ENCODE results near the gene ZFP36L1. TPM values are rescaled to one million over a fixed set of nuclear protein-coding genes. Genes with fewer than 3 reads are reported as not detected.

ZFP36L1 gene
- total and polyA plus RNA-seq, 10 of the 15 experiments (the other 5 are each of a cell fraction or from before 2014, with no cell fraction given), result 22.0 to 184 (median 66.1) TPM

DNA sequence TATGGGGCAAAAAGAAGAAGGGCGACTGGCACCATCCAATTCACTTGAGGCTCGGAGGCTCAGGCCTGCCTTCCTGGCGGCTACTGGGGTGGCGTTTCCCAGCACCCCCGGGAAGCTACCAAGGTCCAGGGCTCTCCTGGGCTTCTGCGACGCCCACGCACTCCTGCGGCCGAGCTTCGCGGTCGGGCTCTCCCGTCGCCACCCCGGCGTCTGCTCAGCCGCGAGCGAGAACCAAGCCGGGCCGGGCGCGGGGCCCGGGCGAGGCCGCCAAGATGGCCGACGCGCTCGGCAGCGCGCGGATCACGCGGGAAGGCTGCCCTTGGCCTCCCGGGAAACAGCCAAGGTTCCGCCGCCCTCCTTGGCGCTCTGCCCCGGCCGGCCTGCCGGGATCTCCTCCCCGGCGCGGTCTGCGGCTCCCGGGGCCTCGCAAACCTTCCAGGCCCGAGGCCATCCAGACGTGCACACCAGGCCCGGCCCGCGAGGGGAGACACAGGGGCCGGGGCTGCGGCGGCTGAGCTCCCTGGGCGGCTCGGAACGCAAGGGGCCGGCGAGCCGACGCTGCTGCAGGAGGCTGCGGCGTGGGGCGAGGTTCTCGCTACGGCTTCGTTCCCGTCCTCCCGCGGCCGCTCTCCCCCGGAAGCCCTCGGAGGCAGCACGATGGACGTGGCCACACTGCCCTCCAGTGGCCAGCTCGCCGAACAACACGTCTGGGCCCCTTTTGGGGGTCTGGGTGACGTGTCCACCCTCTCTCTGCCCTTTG, 23.5 kb upstream of the ZFP36L1 start (continued):
- TF ChIP-seq ZNF217 (IDR thresholded peaks at IDR 0.05) (peak; percentile 68), BRCA1 (IDR thresholded peaks at IDR 0.05; ENCODE audit: low read depth, low read length) (no peak; the same call in 1 of the 2 replicates), ZSCAN29 (IDR thresholded peaks at IDR 0.05) (0 out of 2 replicates have a peak, but pooled peaks have one; percentile 18), BACH1 (IDR thresholded peaks at IDR 0.05; ENCODE audit: borderline replicate concordance) (peak; percentile 77), GATAD2B (conservative IDR thresholded peaks at IDR 0.05; ENCODE audit: low read depth) (peak; percentile 98), MEF2A (IDR thresholded peaks at IDR 0.05; ENCODE audit: insufficient read depth, low read depth, low read length) (no peak), ETV6 (conservative IDR thresholded peaks at IDR 0.05 in 1 of 2, IDR thresholded peaks at IDR 0.05 in 1 of 2; ENCODE audit: borderline replicate concordance in 1 of 2, low read depth in 1 of 2) (peak in 1 of 2 experiments; percentile 19; a peak in 1 of 4 replicates), CHD2 (IDR thresholded peaks at IDR 0.05; ENCODE audit: borderline replicate concordance, low read depth, low read length) (peak; percentile 72; the same call in 1 of the 2 replicates), YY1 (IDR thresholded peaks at IDR 0.05; ENCODE audit: low read depth, low read length) (peak; percentile 96), MXI1 (IDR thresholded peaks at IDR 0.05; ENCODE audit: low read depth, low read length) (peak; percentile 75), RB1 (IDR thresholded peaks at IDR 0.05; ENCODE audit: borderline replicate concordance) (peak; percentile 72; the same call in 1 of the 2 replicates), RAD51 (IDR thresholded peaks at IDR 0.05) (no peak), NR2C1 (IDR thresholded peaks at IDR 0.05) (0 out of 2 replicates have a peak, but pooled peaks have one; percentile 25), SREBF1 (IDR thresholded peaks at IDR 0.05; ENCODE audit: low read length) (no peak)
- TF ChIP-seq, protein P1, sequence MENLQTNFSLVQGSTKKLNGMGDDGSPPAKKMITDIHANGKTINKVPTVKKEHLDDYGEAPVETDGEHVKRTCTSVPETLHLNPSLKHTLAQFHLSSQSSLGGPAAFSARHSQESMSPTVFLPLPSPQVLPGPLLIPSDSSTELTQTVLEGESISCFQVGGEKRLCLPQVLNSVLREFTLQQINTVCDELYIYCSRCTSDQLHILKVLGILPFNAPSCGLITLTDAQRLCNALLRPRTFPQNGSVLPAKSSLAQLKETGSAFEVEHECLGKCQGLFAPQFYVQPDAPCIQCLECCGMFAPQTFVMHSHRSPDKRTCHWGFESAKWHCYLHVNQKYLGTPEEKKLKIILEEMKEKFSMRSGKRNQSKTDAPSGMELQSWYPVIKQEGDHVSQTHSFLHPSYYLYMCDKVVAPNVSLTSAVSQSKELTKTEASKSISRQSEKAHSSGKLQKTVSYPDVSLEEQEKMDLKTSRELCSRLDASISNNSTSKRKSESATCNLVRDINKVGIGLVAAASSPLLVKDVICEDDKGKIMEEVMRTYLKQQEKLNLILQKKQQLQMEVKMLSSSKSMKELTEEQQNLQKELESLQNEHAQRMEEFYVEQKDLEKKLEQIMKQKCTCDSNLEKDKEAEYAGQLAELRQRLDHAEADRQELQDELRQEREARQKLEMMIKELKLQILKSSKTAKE (IDR thresholded peaks at IDR 0.05; ENCODE audit: low read depth, poor library complexity, severe bottlenecking), result no peak
- TF ChIP-seq, protein P2, sequence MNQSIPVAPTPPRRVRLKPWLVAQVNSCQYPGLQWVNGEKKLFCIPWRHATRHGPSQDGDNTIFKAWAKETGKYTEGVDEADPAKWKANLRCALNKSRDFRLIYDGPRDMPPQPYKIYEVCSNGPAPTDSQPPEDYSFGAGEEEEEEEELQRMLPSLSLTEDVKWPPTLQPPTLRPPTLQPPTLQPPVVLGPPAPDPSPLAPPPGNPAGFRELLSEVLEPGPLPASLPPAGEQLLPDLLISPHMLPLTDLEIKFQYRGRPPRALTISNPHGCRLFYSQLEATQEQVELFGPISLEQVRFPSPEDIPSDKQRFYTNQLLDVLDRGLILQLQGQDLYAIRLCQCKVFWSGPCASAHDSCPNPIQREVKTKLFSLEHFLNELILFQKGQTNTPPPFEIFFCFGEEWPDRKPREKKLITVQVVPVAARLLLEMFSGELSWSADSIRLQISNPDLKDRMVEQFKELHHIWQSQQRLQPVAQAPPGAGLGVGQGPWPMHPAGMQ (IDR thresholded peaks at IDR 0.05; ENCODE audit: borderline replicate concordance), result no peak
- TF ChIP-seq, protein P3, sequence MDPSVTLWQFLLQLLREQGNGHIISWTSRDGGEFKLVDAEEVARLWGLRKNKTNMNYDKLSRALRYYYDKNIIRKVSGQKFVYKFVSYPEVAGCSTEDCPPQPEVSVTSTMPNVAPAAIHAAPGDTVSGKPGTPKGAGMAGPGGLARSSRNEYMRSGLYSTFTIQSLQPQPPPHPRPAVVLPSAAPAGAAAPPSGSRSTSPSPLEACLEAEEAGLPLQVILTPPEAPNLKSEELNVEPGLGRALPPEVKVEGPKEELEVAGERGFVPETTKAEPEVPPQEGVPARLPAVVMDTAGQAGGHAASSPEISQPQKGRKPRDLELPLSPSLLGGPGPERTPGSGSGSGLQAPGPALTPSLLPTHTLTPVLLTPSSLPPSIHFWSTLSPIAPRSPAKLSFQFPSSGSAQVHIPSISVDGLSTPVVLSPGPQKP (IDR thresholded peaks at IDR 0.05; ENCODE audit: low read depth, low read length), result peak; percentile 71
- TF ChIP-seq, protein P4, sequence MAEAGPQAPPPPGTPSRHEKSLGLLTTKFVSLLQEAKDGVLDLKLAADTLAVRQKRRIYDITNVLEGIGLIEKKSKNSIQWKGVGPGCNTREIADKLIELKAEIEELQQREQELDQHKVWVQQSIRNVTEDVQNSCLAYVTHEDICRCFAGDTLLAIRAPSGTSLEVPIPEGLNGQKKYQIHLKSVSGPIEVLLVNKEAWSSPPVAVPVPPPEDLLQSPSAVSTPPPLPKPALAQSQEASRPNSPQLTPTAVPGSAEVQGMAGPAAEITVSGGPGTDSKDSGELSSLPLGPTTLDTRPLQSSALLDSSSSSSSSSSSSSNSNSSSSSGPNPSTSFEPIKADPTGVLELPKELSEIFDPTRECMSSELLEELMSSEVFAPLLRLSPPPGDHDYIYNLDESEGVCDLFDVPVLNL (IDR thresholded peaks at IDR 0.05; ENCODE audit: low read depth, low read length), result no peak
- TF ChIP-seq, protein P5, sequence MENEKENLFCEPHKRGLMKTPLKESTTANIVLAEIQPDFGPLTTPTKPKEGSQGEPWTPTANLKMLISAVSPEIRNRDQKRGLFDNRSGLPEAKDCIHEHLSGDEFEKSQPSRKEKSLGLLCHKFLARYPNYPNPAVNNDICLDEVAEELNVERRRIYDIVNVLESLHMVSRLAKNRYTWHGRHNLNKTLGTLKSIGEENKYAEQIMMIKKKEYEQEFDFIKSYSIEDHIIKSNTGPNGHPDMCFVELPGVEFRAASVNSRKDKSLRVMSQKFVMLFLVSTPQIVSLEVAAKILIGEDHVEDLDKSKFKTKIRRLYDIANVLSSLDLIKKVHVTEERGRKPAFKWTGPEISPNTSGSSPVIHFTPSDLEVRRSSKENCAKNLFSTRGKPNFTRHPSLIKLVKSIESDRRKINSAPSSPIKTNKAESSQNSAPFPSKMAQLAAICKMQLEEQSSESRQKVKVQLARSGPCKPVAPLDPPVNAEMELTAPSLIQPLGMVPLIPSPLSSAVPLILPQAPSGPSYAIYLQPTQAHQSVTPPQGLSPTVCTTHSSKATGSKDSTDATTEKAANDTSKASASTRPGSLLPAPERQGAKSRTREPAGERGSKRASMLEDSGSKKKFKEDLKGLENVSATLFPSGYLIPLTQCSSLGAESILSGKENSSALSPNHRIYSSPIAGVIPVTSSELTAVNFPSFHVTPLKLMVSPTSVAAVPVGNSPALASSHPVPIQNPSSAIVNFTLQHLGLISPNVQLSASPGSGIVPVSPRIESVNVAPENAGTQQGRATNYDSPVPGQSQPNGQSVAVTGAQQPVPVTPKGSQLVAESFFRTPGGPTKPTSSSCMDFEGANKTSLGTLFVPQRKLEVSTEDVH (IDR thresholded peaks at IDR 0.05; ENCODE audit: low read depth, partially characterized antibody), result no peak

Measured in GM12878 (cell line).